Gastroesophageal sphincter (tissue), 4 donors: ENCODE results near the gene EML5. TPM values are rescaled to one million over a fixed set of nuclear protein-coding genes. Genes with fewer than 3 reads are reported as not detected.

Source experiments
- ATAC-seq: fragments of 150-250 bp; one replicate; pipeline ENCODE4 v1.9.1; 2016; ENCODE audit warnings: mild to moderate bottlenecking, moderate library complexity
- H3K27ac ChIP-seq, 4 donors: fragments of 200-600 bp; sonication (generic) in 3 of 4; 1 replicate in 3 of 4; 2 replicates in 1 of 4; pipeline ENCODE4 v1.5.1; 2016 to 2019
- H3K27me3 ChIP-seq: fragments of 200-600 bp; sonication (generic); one replicate; pipeline ENCODE4 v1.5.1; 2019
- H3K36me3 ChIP-seq, 2 donors: fragments of 200-600 bp; sonication (generic); one replicate each; pipeline ENCODE4 v1.5.1; 2019; ENCODE audit warnings: control low read depth in 1 of 2
- H3K4me1 ChIP-seq, 3 donors: fragments of 200-600 bp; sonication (generic); 1 replicate in 2 of 3; 2 replicates in 1 of 3; pipeline ENCODE4 v1.5.1; 2016 to 2019; ENCODE audit warnings: control low read depth in 2 of 3
- H3K4me3 ChIP-seq, 2 donors: fragments of 200-600 bp; sonication (generic); one replicate each; pipeline ENCODE4 v1.5.1; 2019; ENCODE audit warnings: mild to moderate bottlenecking in 1 of 2, moderate library complexity in 1 of 2
- H3K9me3 ChIP-seq, 3 donors: fragments of 200-600 bp; sonication (generic); one replicate each; pipeline ENCODE4 v1.5.1; 2017 to 2019; ENCODE audit warnings: control low read depth in 2 of 3
- CTCF ChIP-seq, 4 experiments: fragments of 200-600 bp in 2 of 4; fragments of 450-650 bp in 2 of 4; sonication (generic) in 1 of 4; IDR thresholded peaks; one replicate each; pipeline ENCODE4 v1.5.1; 2017 to 2019; ENCODE audit warnings: antibody characterized with exemption in 4 of 4, mild to moderate bottlenecking in 2 of 4, moderate library complexity in 2 of 4
- EP300 ChIP-seq: sonication (generic); formaldehyde crosslinking; IDR thresholded peaks from one replicate; pipeline ENCODE4 v1.6.1; 2017; ENCODE audit warnings: antibody characterized with exemption, mild to moderate bottlenecking
- POLR2A ChIP-seq, 2 donors: fragments of 450-650 bp; IDR thresholded peaks; one replicate each; pipeline ENCODE4 v1.6.1; 2017; ENCODE audit warnings: antibody characterized with exemption in 2 of 2, mild to moderate bottlenecking in 2 of 2, moderate library complexity in 1 of 2
- POLR2AphosphoS5 ChIP-seq: sonication (generic); formaldehyde crosslinking; IDR thresholded peaks from one replicate; pipeline ENCODE4 v1.6.1; 2017; ENCODE audit warnings: antibody characterized with exemption
- WGBS, 2 donors: methylation state at CpG; one replicate each; pipeline ENCODE4 v1.1.5; 2018; ENCODE audit warnings: low coverage in 1 of 2; 5-methylcytosine and 5-hydroxymethylcytosine counted together
- total RNA-seq, 4 donors: library from RNA; depleted of rRNA; stranded (reverse); fragments of >200 nt; gene quantifications; one replicate each; pipeline ENCODE4 v1.1.0, GENCODE V29; 2016

EML5 gene
- total RNA-seq, 4 donors from 2014 or later: 3.9 to 6.7 (median 4.5) TPM

GRCh38 chr14:88683119-88683518 lies 109.6 kb downstream of the EML5 start:
- Histone ChIP-seq H3K9me3 (no peaks in the 10 kb centered on the region), H3K4me3 (no peak overlapping the region), H3K27me3 (no peaks in the 10 kb centered on the region), H3K27ac (no peak overlapping the region), H3K36me3 (peaks cover 0 to 6% of the 10 kb centered on the region in 2 donors), H3K4me1 (no peaks in the 10 kb centered on the region)
- ATAC-seq: no peak
- TF ChIP-seq POLR2AphosphoS5: no peak
- no peak for TF ChIP-seq CTCF (IDR thresholded peaks at IDR 0.05)
- no peak for TF ChIP-seq EP300
- no peak for TF ChIP-seq POLR2A (IDR thresholded peaks at IDR 0.05)
- WGBS, 2 donors: 61 to 72% methylated on average over 2 of the region's 2 CpGs

- H3K9me3 ChIP-seq: no peaks in the 10 kb centered on the region
- no peaks in the 10 kb centered on the region for H3K4me1 ChIP-seq
- H3K27ac ChIP-seq: no peak overlapping the region
- H3K36me3 ChIP-seq: peaks cover 0 to 6% of the 10 kb centered on the region in 2 donors
- TF ChIP-seq POLR2A (IDR thresholded peaks at IDR 0.05): no peak
- no peak for TF ChIP-seq CTCF (IDR thresholded peaks at IDR 0.05)
- no peak for TF ChIP-seq EP300
- ATAC-seq: no peak
- 55 to 67% methylated on average over 5 of the region's 5 CpGs for WGBS, 2 donors
- no peaks in the 10 kb centered on the region for H3K27me3 ChIP-seq
- H3K4me3 ChIP-seq: no peak overlapping the region
These were observed 110.1 kb downstream of the EML5 start for GRCh38 chr14:88682495-88683114.

- 67 to 87% methylated on average over 5 of the region's 5 CpGs for WGBS, 2 donors
- TF ChIP-seq POLR2AphosphoS5 (no peak), POLR2A (IDR thresholded peaks at IDR 0.05) (no peak), CTCF (IDR thresholded peaks at IDR 0.05) (no peak), EP300 (no peak)
- H3K4me1 ChIP-seq: no peaks in the 10 kb centered on the region
- no peaks in the 10 kb centered on the region for H3K9me3 ChIP-seq
- peaks cover 0 to 6% of the 10 kb centered on the region in 2 donors for H3K36me3 ChIP-seq
- no peak overlapping the region for H3K4me3 ChIP-seq
- ATAC-seq: no peak
- H3K27ac ChIP-seq: no peak overlapping the region
- no peaks in the 10 kb centered on the region for H3K27me3 ChIP-seq
These were observed 110.8 kb downstream of the EML5 start for GRCh38 chr14:88681755-88682494.

GRCh38 chr14:88669346-88669745 lies 123.4 kb downstream of the EML5 start:
- Histone ChIP-seq H3K4me3 (no peak overlapping the region), H3K27ac (no peak overlapping the region), H3K36me3 (no peaks in the 10 kb centered on the region), H3K27me3 (no peaks in the 10 kb centered on the region), H3K4me1 (peaks cover 0 to 10% (median 0%) of the 10 kb centered on the region in 3 donors), H3K9me3 (no peaks in the 10 kb centered on the region)
- TF ChIP-seq EP300 (no peak), POLR2A (IDR thresholded peaks at IDR 0.05) (no peak), CTCF (IDR thresholded peaks at IDR 0.05) (no peak), POLR2AphosphoS5 (no peak)
- WGBS, 2 donors: no CpG with 5 or more reads among the region's 4 CpGs
- ATAC-seq: no peak
